ENCODE results near the gene PSMD2.

- TF ChIP-seq CTCF (IDR thresholded peaks at IDR 0.05) (no peak), POLR2AphosphoS5 (IDR thresholded peaks at IDR 0.05; ENCODE audit: low read depth, low read length) (no peak), SIN3A (IDR thresholded peaks at IDR 0.05; ENCODE audit: borderline replicate concordance, insufficient read depth, low read depth, low read length) (no peak), REST (IDR thresholded peaks at IDR 0.05; ENCODE audit: insufficient read depth in 1 of 2, low read depth in 2 of 2, low read length in 1 of 2) (no peak), TCF7L2 (IDR thresholded peaks at IDR 0.05; ENCODE audit: low read depth, low read length) (no peak)
Observed at GRCh38 chr3:184357248-184358123, 58.4 kb downstream of the PSMD2 start.

Measured in Panc1 (cell line).